Immature natural killer cell (primary cell): ENCODE data around the gene WDR5. TPM values are rescaled to one million over a fixed set of nuclear protein-coding genes. Genes with fewer than 3 reads are reported as not detected.
A peak's percentile ranks its signal among the peaks of the same experiment; 100 is the strongest.

Experiments used
- DNase-seq, 3 donors: peaks; one replicate each; pipeline ENCODE4 v3.0.0; 2022; ENCODE audit warnings: mixed read lengths in 1 of 3
- H3K27ac Mint-ChIP-seq, 6 donors: one replicate each; pipeline ENCODE4 v1.8.0; 2020; ENCODE audit warnings: mixed read lengths in 6 of 6, mild to moderate bottlenecking in 5 of 6, inconsistent platforms in 4 of 6, moderate library complexity in 3 of 6
- H3K27me3 Mint-ChIP-seq, 3 donors: one replicate each; pipeline ENCODE4 v1.8.0; 2020 to 2021; ENCODE audit warnings: low read depth in 3 of 3, mild to moderate bottlenecking in 3 of 3, mixed read lengths in 3 of 3, moderate library complexity in 3 of 3, inconsistent platforms in 1 of 3
- H3K36me3 Mint-ChIP-seq, 3 donors: one replicate each; pipeline ENCODE4 v1.8.0; 2020; ENCODE audit warnings: mixed read lengths in 3 of 3, inconsistent platforms in 2 of 3, mild to moderate bottlenecking in 2 of 3
- H3K4me1 Mint-ChIP-seq, 2 donors: one replicate each; pipeline ENCODE4 v1.8.0; 2020; ENCODE audit warnings: inconsistent platforms in 2 of 2, mild to moderate bottlenecking in 2 of 2, mixed read lengths in 2 of 2, moderate library complexity in 1 of 2
- H3K4me3 Mint-ChIP-seq, 5 donors: one replicate each; pipeline ENCODE4 v1.8.0; 2020; ENCODE audit warnings: mild to moderate bottlenecking in 5 of 5, mixed read lengths in 5 of 5, inconsistent platforms in 3 of 5, moderate library complexity in 3 of 5
- H3K9me3 Mint-ChIP-seq, 6 donors: one replicate each; pipeline ENCODE4 v1.8.0; 2020; ENCODE audit warnings: mild to moderate bottlenecking in 6 of 6, mixed read lengths in 6 of 6, inconsistent platforms in 4 of 6, moderate library complexity in 3 of 6
- polyA plus RNA-seq, 3 donors: library from polyadenylated mRNA; unstranded; fragments of 300-500 nt; fragmentation: Illumina TruSeq; gene quantifications; one replicate each; pipeline ENCODE4 v1.2.3, GENCODE V29; 2021

WDR5 gene
- polyA plus RNA-seq, 3 donors from 2014 or later: 11.2 to 15.1 (median 14.7) TPM

DNA sequence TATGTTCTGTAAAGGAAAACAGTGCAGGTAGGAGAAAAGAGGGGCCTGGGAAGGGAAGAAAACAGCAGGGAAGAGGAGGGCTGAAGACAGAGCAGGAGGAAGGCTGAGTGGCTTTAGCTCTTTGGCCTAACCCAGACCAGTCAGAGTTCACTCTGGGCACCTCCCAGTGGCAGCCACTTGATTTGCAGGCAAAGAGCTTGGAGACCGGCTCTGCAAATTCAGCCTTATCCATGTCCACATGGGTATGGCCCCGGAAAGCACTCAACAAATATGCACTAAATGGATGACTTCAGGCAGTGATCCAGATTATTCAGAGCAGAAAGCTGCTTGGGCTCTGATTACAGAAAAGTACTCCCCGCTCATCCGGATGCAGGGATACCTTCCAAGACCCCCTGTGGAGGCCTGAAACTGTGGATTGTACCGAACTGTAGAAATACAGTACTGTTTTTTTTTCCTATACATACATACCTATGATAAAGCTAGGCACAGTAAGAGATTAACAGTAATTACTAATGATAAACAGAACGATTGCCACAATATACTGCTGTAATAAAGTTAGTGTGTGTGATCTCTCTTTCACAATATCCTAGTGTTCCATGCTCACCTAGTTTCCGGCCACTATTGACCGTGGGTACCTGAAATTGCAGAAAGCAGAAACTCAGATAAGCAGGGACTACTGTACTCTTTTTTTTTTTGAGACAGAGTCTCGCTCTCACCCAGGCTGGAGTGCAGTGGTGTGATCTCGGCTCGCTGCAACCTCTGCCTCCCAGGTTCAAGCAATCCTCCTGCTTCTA is 33.1 kb downstream of the WDR5 start:
- no peak overlapping the region for H3K27ac Mint-ChIP-seq
- no peaks in the 10 kb centered on the region for H3K36me3 Mint-ChIP-seq
- no peaks in the 10 kb centered on the region for H3K9me3 Mint-ChIP-seq
- no peak for DNase-seq
- H3K4me3 Mint-ChIP-seq: no peak overlapping the region
- H3K27me3 Mint-ChIP-seq: peaks cover 2 to 3% (median 2%) of the 10 kb centered on the region in 3 donors
- peaks cover 0 to 8% of the 10 kb centered on the region in 2 donors for H3K4me1 Mint-ChIP-seq

DNA sequence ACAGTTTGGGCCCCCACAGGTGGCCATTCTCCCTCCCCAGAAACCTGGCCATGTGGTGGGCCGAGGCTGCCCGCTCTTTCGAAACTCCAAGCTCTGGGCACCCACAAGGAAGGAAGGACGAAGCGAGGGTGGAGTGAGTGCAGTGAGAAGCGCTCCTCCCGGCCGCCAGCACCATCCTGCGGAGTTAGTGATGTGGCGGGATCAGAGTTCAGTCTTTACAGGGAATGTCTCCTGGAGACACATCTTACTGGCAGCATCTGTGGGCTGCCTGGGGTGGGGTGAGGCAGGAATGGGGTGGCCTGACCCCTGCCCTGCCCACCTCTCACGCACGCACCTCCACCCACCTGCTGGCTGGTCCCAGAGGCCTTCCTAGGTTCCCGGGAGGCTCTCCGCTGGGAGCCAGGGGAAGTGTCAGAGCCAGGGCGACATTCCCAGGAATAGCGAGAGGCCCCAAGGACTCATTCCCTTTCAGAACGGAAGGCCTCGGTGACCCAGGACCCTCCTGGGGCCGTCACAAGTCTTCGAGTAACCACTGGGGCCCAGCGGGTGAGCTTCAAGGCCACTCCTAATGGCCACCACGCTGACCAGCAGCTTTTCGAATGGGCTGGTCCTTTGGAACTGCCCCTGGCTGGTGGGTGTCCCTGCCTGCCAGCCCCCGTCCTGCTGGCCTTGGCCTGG is 34.0 kb downstream of the WDR5 start:
- Mint-ChIP-seq H3K4me3 (no peak overlapping the region), H3K9me3 (no peaks in the 10 kb centered on the region), H3K27ac (no peak overlapping the region), H3K36me3 (no peaks in the 10 kb centered on the region), H3K27me3 (peaks cover 2 to 3% (median 2%) of the 10 kb centered on the region in 3 donors), H3K4me1 (peaks cover 0 to 8% of the 10 kb centered on the region in 2 donors)
- DNase-seq: no peak

DNA sequence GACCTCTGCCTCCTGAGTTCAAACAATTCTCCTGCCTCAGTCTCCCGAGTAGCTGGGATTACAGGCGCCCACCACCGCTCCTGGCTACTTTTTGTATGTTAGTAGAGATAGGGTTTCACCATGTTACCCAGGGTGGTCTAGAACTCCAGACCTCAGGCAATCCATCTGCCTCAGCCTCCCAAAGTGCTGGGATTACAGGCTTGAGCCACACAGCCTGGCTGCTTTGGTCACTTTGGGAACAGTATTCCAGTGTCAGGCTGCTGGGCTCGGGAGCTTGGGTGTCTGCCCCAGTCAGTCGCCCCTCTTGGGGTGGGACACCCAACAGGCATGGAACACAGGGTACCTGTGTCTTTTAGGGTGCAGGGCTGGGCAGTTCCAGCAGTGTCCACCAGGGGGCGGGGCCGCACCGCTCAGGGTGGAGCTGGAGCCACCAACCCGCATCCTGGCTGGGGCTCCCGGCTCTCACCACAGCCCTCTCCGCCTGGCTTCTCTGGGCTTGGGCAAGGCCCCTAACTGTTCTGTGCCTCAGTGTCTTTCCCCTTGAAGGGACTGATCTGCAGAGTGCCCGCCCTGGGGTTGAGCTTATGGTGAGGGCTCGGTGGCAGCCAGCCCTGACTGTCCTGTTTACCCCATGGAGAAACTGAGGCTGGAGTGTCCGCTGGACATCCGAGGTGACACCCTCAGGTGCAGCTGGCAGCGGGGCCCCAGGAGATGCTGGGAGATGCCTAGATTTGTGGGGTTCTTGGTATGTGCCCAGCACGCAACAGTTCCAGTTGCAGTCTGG is 34.8 kb downstream of the WDR5 start:
- Mint-ChIP-seq H3K27ac (no peak overlapping the region), H3K36me3 (no peaks in the 10 kb centered on the region), H3K4me1 (peaks cover 0 to 5% of the 10 kb centered on the region in 2 donors), H3K9me3 (no peaks in the 10 kb centered on the region), H3K4me3 (no peak overlapping the region), H3K27me3 (peaks cover 2 to 3% (median 2%) of the 10 kb centered on the region in 3 donors)
- peak in 2 of 3 donors; percentile 28 to 38 for DNase-seq

DNA sequence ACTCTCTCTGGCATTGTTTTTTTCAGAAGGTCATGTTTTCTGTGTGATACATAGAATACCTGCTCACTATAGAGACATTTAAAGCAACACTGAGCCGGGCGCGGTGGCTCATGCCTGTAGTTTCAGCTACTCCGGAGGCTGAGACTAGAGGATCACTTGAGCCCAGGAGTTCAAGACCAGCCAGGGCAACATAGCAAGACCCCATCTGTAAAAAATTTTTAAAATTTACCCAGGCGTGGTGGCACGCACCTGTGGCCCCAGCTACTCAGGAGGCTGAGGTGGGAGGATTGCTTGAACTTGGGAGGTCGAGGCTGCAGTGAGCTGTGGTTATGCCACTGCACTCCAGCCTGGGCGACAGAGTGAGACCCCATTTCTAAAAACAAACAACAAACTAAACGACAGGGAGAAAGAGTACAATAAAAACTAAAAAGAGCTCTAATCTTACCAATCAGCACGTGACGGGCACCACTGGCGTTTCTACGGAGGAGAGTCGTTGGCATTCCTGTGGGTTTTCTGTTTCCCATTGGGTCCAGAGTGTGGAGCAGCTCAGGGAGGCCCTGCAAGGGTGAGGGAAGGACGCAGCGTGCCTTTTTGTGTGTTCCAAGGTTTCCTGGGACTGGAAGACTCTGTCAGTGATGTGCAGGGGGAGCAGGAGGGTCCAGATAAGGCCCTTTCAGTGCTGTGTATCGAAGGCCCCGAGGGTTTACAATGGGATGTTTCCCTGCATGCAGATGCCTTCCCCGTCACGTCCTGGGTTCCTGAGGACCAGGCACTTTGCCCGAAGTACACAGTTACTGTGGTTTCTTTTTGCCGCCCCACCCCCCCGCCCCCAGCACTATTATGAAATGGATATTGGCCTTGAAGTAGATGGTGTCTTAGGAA is 35.7 kb downstream of the WDR5 start:
- Mint-ChIP-seq H3K4me3 (no peak overlapping the region), H3K27ac (peak overlapping the region in 1 of 6 donors; percentile 31)
- no peak for DNase-seq

DNA sequence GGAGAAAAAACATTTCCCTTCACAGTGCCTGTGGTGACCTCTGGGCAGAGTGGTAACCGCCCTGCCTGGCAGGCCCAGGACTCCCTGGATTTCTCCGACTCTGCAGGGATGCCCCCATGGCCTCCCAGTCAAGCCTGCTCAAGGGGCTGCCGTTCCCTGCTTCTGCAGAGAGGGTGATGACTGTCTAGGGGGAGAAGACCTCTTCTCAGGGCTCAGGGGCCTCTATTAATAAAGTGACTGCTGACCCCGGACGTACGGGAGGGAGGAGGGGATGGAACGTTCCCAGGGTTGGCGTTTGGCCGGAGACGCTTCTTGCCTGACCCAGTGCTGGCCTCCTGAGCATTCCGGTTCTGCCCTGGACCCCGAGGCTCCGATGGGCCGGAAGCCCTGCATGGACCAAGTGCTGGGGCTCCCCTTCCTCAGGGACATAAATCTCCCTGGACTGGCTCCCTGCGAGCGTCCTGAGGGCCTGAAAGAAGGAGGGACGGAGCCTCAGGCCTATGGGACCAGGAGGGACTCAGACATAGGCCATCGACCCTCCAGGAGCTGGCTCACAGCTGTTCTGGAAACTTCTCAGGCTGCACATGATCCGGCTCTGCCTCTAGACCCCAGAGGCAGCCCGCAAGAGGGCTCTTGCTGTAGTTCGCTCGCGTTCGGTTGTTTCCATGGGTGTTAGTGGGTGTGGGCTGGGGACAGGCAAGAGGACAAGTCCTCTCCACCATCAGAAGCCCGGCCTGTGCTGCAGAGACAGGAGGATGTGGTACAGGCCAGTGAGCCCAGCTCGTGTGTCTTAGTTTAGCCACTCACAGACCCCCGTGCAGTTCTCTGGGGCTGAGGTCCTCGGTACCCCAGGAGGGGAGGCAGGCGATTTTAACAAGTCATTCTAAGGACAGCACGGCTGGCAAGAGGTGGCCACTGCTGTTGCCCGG is 36.6 kb downstream of the WDR5 start:
- DNase-seq: no peak
- Mint-ChIP-seq H3K4me1 (no peaks in the 10 kb centered on the region), H3K27ac (no peak overlapping the region), H3K36me3 (no peaks in the 10 kb centered on the region), H3K27me3 (peaks cover 2 to 3% (median 2%) of the 10 kb centered on the region in 3 donors), H3K9me3 (no peaks in the 10 kb centered on the region), H3K4me3 (no peak overlapping the region)

More for the DNA sequence above, 35.7 kb downstream of the WDR5 start:
- Mint-ChIP-seq H3K36me3 (no peaks in the 10 kb centered on the region), H3K9me3 (no peaks in the 10 kb centered on the region), H3K4me1 (no peaks in the 10 kb centered on the region), H3K27me3 (peaks cover 2 to 3% (median 2%) of the 10 kb centered on the region in 3 donors)

DNA sequence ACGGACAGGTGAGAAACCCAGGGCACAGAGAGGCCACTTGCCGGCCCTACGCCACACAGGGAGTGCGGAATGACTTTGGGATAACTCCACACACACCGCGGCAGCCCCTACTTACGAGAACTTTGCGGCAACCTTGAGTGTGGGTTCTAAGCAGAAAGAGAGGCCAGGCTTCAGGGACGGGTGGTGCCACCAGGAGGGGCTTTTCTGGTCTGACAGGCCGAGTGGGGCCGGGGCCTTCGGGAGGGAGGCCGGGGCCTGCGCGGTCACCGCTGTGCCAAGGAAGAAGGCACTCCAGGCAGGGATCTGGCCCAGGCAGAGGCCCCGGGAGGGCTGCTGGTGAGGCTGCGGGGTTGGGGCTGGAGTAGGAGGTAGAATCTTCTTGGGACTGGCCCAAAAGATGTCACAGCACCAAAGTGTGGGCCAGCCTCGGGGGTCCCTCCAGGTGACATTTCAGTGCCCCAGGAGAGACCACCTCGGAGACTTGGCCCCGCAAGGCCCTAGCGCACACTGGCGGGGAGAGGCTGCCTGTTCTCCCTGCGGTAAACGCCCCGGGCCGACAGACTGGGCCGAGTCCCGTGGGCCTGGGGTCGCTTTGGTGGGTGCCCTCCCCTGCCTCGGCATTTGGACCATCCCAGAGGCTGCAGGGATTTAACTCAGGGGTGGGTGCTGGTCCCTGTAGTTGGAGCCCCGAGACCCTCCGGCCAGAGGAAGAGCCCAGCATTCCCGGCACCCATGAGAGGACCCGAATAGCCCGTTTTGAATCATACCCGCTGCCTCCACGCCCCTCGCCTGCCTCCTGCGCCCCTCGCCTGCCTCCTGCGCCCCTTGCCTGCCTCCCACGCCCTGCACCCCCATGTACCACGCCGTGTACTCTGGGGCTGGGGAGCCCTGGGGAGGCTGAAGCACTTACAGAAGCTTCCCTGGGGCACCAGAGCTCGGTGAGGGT is 37.5 kb downstream of the WDR5 start:
- Mint-ChIP-seq H3K4me3 (no peak overlapping the region), H3K36me3 (no peaks in the 10 kb centered on the region), H3K27ac (no peak overlapping the region), H3K27me3 (peaks cover 2 to 3% (median 2%) of the 10 kb centered on the region in 3 donors), H3K4me1 (no peaks in the 10 kb centered on the region), H3K9me3 (no peaks in the 10 kb centered on the region)
- DNase-seq: no peak

DNA sequence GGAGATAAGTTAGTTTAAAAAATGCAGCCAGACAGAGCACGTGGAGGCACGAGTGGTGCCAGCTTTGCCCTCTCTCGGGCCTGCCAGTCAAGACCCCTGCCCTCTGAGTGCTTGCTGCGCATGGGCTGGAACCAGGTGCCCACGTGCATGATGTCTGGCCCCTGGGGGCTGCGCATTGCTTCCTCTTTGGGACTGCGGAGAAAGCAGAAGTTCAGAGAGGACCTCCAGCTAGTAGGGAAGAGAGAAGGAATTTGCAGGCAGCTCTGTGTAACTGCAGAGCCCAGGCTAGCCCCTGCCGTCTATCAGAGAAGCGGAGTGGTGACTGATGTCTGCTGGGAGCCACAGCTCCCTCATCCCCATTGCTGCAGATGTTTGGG is 38.2 kb downstream of the WDR5 start:
- Mint-ChIP-seq H3K4me3 (no peak overlapping the region), H3K36me3 (no peaks in the 10 kb centered on the region), H3K27ac (no peak overlapping the region)

DNA sequence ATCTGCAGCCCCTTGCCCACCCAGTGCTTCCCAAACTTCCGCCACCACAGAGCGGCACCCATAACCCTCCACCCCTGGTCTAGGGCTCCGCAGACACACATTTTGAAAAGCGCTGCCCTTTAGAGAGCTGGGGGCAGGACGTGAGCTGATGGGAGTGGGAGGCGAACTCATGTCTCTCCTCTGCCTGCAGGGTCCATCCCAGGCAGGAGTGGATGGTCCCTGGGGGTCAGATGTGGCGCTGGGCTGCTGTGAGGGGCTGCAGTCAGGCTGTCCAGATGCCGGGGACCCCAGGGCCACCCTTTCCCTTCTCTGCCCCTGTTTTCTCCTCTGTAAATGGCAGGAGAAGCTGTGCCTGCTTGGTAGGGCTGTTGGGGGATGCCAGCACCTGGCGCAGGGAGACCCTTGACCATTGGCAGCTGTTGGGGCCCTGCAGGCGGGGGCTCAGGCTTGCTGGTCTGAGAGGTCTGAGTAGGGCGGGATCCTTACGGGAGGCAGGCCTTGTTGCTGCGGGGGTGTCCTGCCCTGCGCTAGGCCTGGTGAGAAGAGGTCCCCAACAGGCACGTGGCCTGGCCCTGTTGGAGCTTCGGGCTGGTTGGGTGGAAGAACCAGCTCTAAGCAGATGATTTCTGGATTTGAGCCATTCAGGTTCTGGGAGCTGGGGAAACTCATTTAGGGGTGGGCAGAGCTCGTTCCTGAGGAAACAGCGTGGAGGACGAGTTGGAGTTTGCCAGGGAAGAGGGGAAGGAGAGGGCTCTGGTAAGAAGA is 38.8 kb downstream of the WDR5 start:
- H3K27ac Mint-ChIP-seq: peak overlapping the region in 1 of 6 donors; percentile 61
- peaks cover 7 to 8% of the 10 kb centered on the region in 2 donors for H3K4me1 Mint-ChIP-seq
- no peaks in the 10 kb centered on the region for H3K36me3 Mint-ChIP-seq
- H3K4me3 Mint-ChIP-seq: no peak overlapping the region
- DNase-seq: no peak
- H3K27me3 Mint-ChIP-seq: peaks cover 3 to 10% (median 4%) of the 10 kb centered on the region in 3 donors
- H3K9me3 Mint-ChIP-seq: no peaks in the 10 kb centered on the region

More for the DNA sequence above, 38.2 kb downstream of the WDR5 start:
- Mint-ChIP-seq H3K4me1 (peaks cover under 1 to 1% of the 10 kb centered on the region in 2 donors), H3K27me3 (peaks cover 2 to 5% (median 3%) of the 10 kb centered on the region in 3 donors), H3K9me3 (no peaks in the 10 kb centered on the region)
- no peak for DNase-seq

DNA sequence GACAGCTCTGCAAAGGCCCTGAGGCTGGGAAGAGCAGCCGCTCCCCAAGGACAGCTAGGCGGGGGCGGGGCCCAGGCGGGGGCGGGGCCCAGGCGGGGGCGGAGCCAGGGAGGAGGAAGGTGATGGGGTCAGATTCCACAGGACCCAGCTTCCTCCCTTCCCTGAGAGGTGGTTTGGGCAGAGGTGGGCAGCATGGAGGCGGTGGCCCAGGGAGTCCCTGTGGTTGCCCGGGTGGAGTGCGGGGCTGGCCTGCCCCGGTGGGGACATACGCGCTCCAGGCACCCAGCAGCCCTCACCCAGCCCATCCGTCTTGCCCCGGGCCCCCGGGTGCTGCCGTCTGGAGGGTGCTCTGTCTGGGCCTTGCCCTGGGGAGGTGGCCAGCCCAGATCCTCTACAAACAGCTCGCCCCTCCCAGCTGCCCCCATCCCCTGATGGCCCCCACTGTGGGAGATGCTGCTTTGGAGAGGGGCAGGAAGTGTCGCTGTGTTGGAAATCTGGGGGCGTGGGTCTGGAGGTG is 39.5 kb downstream of the WDR5 start:
- DNase-seq: no peak
- no peak overlapping the region for H3K4me3 Mint-ChIP-seq
- H3K4me1 Mint-ChIP-seq: peaks cover 14% of the 10 kb centered on the region in 2 donors
- peaks cover 5 to 10% (median 8%) of the 10 kb centered on the region in 3 donors for H3K27me3 Mint-ChIP-seq
- H3K36me3 Mint-ChIP-seq: no peaks in the 10 kb centered on the region
- no peak overlapping the region for H3K27ac Mint-ChIP-seq
- H3K9me3 Mint-ChIP-seq: no peaks in the 10 kb centered on the region

DNA sequence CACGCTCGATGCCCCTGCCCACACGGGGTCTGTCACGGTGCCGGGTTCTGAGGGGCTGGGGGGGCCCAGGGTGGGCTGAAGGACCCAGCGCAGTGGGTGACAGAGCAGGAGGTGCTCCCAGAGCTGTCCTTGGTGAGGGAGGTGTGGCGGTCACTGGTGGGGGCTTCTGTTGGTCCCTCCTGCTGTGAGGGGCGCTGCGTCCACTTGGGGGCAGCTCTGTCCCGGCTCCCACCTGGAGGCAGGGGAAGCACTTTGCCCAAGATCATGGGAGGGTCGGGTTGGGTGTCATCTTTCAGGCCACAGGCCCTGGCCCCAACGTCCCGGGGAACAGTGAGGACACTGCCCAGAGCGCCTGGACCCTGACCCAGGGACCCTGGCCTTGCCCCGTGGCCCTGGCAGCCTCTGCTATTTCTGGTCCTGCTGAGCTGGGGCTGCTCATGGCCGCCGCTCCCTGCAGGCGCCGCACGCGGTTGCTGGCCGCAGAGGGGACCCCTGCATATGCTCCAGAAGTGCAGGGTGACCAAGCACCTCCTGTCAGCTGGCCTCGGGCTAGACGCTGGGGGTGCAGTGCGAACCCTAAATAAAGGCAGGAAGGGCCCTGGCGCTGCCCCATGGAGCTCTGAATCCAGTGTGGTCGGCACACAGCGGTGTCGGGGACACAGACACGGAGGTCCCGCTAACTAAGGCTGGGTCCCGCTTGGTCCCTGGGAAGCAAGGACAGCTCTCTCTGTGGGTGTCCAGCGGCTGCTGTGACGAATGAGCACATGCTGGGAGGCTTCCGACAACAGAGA is 40.1 kb downstream of the WDR5 start:
- Mint-ChIP-seq H3K27ac (no peak overlapping the region), H3K4me3 (no peak overlapping the region), H3K36me3 (no peaks in the 10 kb centered on the region), H3K27me3 (peaks cover 8 to 10% (median 9%) of the 10 kb centered on the region in 3 donors), H3K4me1 (peaks cover 20% of the 10 kb centered on the region in 2 donors), H3K9me3 (no peaks in the 10 kb centered on the region)
- no peak for DNase-seq
